Posterior vena cava (tissue), 2 donors: Measurements from ENCODE around the gene SLC35E3. TPM values are rescaled to one million over a fixed set of nuclear protein-coding genes. Genes with fewer than 3 reads are reported as not detected.

ENCODE experiments used
- DNase-seq: peaks from one replicate; pipeline ENCODE4 v3.0.0-alpha.2; 2020; ENCODE audit warnings: low spot score
- intact Hi-C, 2 donors: fragments of 100-400 bp; cut with DNase I; formaldehyde crosslinking; loops; one replicate each; pipeline versions ENCODE4 v1.14.1 to v1.14.2; 2022 to 2023
- total RNA-seq, 2 donors: library from RNA; stranded (reverse); fragmentation: NEBNext Ultra II Directional; extraction: Animal tissue kit (Norgen Biotek cat#: 25700); gene quantifications; one replicate each; pipeline ENCODE4 v1.2.1, GENCODE V29; 2021
- donor health status: DM: yes; HTN: yes; CAD: no.
- donor health status: DM: yes; HTN: yes; CAD: no.

SLC35E3 gene
- total RNA-seq, 2 donors from 2014 or later, result 8.8 to 11.8 TPM

DNA sequence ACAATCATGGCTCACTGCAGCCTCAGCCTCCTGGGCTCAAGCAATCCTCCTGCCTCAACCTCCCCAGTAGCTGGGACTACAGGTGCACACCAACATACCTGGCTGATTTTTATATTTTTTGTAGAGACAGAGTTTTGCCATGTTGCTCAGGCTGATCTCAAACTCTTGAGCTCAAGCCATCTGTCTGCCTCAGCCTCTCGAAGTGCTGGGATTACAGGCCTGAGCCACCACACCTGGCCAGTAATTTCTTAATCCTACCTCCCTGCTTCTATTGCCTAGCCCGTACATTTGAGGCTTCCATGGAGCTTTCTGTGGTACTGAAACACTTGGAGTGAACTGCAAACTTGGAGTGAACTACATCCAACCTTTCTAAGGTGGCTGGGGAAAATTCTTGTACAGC is 20.7 kb downstream of the SLC35E3 start:
- intact Hi-C loops, result no loop called here

DNA sequence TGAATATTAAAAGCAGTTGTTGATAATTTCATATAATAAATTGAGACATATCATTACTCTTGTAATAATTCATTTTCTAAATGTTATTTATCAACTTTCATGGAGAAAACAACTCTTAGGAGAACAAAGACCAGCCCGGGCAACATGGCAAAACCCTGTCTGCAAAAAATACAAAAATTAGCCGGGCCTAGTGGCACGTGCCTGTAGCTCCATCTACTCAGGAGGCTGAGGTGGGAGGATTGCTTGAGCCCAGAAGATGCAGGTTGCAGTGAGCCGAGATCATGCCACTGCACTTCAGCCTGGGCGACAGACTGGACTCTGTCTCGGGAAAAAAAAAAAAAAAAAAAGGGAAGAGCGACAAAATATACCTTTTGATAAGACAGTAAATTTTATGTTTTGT is 21.2 kb downstream of the SLC35E3 start:
- intact Hi-C loops, result no loop called here
- no peak for DNase-seq

More for the DNA sequence above, 20.7 kb downstream of the SLC35E3 start:
- no peak for DNase-seq

DNA sequence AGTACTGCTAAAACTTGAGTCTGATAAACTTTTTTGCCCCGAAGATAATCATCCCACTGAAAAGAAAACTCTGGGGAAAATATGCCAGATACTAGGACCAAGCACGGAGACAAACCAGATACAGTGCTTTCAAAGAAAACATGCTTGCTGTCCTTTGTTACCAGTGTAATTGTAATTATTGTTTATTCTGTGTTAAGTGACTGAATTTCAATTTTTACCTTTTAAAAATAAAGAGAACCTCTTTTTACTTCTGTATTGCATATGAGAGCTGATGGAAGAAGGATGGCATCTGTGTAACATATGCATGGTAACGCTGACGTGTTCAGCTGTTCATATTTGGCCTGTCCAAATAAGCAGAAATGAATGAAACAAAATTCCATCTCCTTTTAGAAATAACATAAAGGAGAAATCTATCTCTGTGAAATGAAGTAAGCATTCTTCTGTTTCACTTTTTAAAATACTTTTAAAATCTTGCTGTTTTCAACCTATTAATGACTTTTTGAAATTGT is 22.5 kb downstream of the SLC35E3 start:
- intact Hi-C loops, result no loop called here
- no peak for DNase-seq

DNA sequence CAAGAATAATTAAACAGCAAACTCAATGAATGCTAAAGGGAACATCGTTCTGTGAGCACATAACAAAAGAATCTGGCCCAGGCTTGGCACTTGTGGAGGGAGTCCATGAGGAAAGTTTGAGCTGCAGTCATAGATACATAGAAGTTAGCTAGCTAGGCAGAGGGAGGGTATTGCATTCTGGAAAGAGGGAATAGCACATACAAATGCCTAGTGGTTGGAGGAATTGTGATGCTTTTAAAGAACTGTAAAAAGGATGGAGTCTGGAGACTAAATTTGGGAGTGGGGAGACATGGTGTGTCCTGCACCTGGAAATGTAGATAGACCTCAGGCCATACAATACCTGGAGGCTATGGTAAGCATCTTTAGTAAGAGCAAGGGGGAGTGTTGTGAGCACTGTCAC is 24.0 kb downstream of the SLC35E3 start:
- no peak for DNase-seq
- intact Hi-C loops, result no loop called here

DNA sequence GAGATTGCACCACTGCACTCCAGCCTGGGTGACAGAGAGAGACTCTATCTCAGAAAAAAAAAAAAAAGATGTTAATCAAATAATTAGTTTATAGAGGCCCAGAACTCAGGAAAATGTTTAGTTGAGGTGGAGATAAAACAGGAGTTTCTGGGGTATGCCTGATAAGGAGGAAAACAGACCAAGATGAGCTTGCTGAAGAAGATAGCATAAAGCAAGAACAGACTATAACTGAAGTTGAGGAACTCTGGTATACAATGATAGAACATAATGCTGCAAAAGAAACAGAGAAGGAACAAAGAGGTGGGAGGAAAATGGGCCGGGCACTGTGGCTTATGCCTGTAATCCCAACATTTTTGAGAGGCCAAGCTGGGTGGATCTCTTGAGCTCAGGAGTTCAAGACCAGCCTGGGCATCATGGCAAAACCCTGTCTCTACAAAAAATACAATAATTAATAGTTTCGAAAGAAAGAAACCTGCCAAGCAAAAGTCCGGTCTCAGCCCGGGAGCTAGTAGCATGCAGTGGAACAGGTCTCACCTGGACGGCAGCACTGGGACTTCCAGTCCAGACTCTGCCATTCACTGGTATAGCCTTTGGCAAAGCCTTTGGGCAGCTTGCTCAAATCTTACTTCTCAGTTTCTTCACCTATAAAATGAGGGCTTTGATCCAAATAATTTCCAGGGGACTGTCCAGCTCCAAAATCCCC is 25.4 kb downstream of the SLC35E3 start:
- intact Hi-C loops, result no loop called here
- DNase-seq, result no peak

DNA sequence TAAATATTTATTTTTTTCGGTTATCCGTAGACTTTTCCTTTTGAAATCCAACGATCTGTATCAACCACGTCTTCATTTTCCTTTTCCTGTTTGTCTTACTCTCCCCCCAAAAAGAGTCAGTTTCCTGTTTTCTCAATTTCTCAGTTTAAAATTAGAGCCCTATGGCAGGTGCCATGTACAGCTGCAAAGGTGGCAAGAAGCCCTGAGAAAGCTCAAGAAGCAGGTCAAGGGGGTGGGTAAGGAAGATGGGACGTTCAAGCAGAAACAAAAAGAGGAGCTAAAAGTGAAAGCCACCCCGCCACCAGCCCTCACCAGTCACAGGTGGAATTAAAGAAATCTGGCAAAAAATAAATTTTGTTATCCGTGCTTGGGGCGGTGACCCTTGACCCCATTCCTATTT is 26.7 kb downstream of the SLC35E3 start:
- DNase-seq, result no peak
- intact Hi-C loops, result no loop called here

DNA sequence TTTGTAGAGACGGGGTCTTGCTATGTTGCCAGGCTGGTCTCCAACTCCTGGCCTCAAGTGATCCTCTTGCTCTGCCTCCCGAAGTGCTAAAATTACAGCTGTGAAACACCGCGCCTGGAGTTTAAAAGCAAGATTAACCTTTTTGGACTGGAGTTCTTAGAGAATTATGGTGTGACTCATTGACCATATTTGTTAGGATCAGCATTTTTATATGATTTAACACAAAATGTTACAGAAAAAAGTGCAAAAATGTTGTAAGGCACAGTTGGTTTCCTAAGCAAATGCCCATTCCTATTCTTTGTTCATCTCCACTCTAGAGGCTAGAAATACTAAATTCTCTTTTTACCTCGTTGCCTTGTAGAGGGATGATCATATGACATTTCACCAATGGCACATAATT is 27.6 kb downstream of the SLC35E3 start:
- DNase-seq, result no peak

DNA sequence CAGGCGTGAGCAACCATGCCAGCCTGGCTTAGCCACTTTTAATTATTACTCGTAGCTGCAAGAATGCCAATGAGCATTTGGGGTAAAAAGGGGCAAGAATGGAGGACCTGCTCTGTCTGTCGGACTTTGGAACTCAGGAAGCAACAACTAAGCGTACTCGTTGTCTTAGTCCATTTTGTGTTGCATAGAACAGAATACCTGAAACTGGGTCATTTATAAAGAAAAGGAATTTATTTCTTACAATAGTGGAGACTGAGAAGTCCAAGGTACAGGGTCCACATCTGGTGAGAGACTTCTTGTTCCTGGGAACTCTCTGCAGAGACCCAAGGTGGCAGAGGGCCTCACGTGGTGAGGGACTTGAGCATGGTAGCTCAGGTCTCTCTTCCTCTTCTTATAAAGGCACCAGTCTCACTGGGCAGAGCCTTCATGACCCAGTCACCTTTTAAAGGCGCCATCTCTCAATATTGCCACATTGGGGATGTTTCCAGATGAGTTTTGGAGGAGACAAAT is 29.2 kb downstream of the SLC35E3 start:
- no peak for DNase-seq
- intact Hi-C loops, result no loop called here

More for the DNA sequence above, 27.6 kb downstream of the SLC35E3 start:
- intact Hi-C loops, result no loop called here

DNA sequence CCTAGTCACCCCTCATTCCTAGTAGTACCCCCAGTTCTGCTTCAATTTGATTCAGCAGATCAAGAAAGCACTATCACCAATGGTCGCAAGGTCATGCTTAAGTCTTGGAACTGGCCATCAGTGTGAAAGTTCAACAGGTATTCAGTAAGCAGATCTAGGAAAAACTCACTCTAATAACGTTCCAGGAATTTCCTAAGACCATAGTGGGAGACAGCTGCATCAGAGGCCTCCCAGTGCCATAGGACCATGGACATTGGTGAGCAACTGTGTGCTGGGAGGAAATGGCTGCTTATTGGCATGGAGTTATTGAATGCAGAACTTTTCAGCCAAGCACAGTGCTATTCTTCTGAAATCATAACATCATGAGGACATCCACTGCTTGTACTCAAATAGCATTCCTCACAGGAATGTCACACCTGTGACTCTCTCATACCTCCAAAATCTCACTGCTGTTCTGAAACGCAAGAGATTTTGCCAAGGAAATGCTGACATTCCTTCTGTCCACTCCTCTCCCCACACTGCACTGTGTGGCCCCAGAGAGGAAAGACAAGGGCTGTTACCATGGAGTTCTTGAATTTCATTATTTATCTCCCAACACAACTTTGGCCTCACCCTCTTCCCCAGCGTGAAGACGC is 31.1 kb downstream of the SLC35E3 start:
- intact Hi-C loops, result no loop called here
- no peak for DNase-seq

DNA sequence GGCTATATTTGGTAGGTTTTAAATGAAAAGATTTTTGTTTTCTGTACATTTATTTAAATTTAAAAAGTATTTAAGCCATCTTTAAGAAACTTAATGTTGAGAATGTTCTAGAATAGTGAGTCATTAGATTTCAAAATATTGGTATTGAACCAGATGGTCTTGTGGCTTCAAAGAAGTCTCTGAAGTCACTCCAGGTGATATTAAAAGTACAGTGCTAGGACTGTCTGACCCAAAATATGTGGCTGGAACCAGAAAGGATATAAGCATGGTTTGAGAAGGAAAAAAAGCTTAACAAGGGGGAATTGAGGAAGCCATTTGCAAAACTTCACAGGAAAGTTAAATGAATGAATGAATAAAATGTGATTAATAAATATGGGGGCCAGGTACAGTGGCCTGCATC is 33.3 kb downstream of the SLC35E3 start:
- no peak for DNase-seq
- intact Hi-C loops, result no loop called here

DNA sequence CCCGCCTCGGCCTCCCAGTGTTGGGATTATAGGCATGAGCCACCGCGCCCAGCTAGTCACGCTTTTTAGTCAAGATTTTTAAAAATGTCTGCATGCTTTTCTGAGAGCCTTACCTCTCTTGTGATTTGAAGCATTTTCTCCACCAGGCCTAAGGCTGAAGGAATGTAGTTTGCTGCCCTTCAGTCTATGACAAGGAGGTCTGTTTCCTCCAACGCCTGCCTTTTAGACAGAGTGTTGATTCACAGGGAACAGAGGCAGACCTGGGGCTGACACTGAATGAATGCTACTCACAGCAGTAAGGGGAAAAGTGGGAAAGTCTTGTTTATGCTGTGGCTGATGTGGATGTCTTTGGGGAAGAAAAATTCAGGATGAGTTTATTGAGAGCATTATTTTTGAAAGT is 34.8 kb downstream of the SLC35E3 start:
- intact Hi-C loops, result no loop called here

DNA sequence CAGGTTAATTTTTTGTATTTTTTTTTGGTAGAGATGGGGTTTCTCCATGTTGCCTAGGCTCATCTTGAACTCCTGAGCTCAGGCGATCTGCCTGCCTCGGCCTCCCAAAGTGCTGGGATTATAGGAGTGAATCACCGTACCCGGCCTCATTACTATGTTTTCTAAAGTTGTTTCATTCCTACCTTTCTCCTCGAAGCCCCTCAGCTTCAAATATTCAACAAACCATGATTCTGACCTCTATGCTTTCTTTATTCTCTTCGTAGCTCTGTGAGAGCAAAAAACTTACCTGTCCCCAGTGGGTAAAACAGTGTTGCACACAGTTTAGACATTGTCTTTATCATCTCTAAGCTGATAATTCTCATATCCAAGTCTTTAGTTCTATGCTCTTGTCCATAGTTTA is 35.8 kb downstream of the SLC35E3 start:
- intact Hi-C loops, result no loop called here
- DNase-seq, result no peak

More for the DNA sequence above, 34.8 kb downstream of the SLC35E3 start:
- DNase-seq, result no peak

DNA sequence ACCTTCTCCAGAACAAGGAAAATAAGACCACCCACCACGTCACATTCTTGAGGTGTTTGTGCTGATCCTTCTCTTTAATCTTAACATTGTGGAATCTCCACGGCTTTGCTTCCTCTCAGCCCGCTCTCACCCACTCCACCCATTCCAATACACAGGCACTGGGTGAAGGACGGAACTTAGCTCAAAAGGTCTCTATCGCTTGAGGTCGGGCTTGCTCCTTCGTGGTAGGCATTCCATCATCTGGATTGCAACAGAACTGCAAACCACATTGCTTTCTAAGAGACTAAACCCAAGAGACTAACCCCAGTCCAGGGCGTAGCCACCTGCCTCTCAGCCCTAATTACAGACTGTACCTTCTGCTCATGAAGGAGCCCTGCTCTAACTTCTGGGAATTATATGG is 38.0 kb downstream of the SLC35E3 start:
- intact Hi-C loops, result no loop called here
- DNase-seq, result no peak

DNA sequence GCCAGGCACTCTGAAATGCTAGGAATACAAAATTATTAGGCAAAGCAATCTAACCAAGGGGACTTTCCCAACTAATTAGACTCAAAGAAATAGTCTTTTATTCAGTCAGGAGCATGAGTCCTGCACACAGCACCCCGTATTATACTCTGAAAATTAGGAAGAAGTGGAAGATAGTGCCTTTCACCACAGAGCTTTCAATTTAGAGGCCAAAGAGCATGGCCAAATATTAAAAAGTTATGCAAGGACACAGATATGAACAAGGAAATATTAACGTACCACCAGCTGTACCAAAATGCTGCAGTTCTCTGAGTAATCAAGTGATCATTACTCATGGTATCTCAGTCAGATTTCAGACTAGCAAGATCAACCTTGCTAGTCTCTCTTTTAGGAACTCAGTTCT is 39.4 kb downstream of the SLC35E3 start:
- no peak for DNase-seq
- intact Hi-C loops, result no loop called here

DNA sequence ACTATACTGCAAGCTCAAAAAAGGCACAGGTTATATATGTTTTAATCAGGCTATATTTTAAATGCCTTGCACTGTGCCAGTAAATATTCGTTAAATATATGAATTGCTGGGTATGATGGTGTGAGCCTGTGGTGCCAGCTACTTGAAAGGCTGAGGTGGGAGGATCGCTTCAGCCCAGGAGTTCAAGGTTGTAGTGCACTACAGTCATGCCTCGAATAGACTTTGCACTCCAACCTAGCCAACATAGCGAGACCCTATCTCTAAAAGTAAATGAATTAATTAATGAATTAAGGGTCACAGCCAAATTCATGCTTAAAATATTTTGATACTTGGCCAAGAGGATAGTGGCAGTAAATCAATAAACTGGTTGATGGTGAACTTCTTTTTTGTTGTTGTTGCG is 39.8 kb downstream of the SLC35E3 start:
- no peak for DNase-seq
- intact Hi-C loops, result no loop called here

DNA sequence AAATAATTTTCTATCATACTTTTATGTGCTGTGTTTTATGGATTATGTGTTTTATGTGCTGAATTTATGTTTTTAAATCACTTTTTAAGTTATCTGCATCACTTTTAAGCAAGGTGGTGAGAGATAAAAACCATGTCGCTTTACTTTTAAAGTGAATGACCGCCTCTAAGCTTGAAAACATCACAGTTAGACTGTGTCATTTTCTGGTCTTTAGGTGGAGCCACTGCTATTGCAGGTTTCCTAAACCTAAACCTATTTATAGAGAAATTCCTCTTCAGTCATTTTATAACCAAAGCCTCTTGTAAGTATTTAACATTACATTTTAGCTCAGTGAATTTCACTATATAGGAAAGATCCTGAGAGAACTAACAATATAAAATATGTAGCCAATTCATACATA is 41.0 kb downstream of the SLC35E3 start:
- intact Hi-C loops, result no loop called here
- no peak for DNase-seq

DNA sequence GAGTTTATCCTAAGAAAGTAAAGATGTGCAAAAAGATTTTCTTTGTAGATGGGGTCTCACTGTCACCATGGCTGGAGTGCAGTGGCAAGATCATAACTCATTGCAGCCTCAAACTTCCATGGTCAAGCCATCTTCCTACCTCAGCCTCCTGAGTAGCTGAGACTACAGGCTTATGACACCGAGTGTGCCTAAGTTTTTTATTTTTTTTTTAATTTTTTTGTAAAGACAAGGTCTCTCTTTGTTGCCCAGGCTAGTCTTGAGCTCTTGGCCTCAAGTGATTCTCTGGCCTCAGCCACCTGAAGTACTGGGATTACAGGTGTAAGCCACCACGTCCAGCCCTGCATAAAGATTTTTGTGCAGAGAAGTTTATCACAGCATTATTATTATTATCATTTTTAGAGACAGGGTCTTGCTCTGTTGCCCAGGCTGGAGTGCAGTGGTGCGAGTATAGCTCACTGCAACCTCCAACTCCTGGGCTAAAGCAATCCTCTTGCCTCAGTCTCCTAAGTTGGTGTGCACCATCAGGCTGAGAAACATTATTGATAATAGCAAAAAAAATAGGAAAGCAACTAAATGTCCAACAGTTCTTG is 42.7 kb downstream of the SLC35E3 start:
- intact Hi-C loops, result no loop called here
- DNase-seq, result no peak

DNA sequence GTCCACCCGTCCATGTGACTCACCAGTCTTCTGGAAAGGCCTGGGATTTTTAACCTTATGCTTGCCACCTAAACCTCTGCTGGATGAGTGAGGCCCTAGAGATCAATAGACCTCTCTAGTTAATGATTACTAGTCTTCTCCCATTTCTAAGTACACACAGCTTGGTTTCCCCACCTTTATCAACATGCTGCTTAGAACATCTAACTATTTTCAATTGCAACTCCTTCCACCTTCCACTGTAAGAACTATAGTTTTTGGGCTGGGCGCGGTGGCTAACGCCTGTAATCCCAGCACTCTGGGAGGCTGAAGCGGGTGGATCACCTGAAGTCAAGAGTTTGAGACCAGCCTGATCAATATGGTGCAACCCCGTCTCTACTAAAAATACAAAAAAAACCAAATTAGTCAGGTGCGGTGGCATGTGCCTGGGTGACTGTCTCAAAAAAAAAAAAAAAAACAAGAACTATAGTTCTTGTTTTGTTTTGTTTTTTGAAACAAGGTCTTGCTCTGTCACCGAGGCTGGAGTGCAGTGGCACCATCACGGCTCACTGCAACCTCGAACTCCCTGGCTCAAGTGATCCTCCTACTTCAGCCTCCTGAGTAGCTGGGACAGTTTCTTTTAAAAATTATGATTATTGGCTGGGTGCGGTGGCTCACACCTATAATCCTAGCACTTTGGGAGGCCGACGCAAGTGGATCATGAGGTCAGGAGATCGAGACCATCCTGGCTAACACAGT is 43.3 kb downstream of the SLC35E3 start:
- no peak for DNase-seq
- intact Hi-C loops, result no loop called here

DNA sequence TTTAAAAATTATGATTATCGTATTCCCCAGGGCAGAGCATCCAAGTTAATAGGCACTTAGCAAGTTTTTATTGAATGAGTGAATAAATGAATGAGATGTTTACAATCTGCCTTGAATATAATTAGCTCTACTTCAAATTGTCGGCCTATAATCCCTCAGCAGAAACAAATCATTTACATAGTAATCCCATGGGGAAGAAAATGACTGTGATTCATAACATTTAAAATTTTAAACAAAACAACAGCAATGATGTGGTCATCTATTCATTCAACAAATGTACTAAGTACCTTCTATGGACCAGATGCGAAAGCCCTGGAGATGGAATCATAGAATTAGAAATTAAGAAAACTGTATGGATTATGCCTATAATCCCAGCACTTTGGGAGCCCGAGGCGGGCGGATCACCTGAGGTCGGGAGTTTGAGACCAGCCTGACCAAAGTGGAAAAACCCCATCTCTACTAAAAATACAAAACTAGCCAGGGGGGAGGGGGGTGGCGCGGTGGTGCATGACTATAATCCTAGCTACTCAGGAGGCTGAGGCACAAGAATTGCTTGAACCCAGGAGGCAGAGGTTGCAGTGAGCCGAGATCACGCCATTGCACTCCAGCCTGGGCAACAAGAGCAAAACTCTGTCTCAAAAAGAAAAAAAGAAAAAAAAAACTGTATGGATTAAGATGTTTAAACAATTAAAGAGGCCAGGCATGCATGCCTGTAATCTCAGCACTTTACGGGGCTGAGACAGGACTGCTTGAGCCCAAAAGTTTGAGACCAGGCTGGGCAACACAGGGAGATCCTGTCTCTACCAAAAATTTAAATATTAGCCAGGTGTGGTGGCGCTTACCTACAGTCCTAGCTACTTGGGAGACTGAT is 44.3 kb downstream of the SLC35E3 start:
- DNase-seq, result no peak
- intact Hi-C loops, result no loop called here
